VCaP (cell line): ENCODE measurements around the gene TOMM34.

Experiments used
- H3K27ac ChIP-seq: fragments of 450-650 bp; 2 replicates; pipeline ENCODE4 v1.5.1; 2017
- TF ChIP-seq, protein P1 (sequence below): fragments of 450-650 bp; conservative IDR thresholded peaks from 2 replicates; pipeline ENCODE4 v1.5.1; 2017; ENCODE audit warnings: mild to moderate bottlenecking, moderate library complexity

Gene TOMM34

DNA sequence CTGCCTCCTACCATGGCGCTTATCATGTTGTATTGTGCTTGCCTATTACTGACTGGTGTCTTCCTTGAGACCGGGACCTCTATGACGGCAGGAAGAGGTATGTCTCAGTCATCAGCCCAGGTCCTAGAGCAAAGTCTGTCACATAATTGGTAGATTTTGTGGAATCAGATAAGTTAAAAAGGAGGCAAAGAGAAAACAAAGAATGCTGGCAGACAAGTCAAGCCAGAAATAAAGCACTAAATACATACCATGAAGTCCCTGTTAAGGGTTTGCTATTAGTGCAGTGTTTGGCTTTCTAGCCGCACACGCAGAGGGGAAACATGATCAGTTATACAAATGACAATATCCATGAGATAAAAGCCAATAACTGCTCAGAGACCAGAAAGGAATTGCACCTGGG is 6.0 kb downstream of the TOMM34 start:
- H3K27ac ChIP-seq, result no peak overlapping the region
- TF ChIP-seq, protein P1, sequence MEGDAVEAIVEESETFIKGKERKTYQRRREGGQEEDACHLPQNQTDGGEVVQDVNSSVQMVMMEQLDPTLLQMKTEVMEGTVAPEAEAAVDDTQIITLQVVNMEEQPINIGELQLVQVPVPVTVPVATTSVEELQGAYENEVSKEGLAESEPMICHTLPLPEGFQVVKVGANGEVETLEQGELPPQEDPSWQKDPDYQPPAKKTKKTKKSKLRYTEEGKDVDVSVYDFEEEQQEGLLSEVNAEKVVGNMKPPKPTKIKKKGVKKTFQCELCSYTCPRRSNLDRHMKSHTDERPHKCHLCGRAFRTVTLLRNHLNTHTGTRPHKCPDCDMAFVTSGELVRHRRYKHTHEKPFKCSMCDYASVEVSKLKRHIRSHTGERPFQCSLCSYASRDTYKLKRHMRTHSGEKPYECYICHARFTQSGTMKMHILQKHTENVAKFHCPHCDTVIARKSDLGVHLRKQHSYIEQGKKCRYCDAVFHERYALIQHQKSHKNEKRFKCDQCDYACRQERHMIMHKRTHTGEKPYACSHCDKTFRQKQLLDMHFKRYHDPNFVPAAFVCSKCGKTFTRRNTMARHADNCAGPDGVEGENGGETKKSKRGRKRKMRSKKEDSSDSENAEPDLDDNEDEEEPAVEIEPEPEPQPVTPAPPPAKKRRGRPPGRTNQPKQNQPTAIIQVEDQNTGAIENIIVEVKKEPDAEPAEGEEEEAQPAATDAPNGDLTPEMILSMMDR, result no peak

DNA sequence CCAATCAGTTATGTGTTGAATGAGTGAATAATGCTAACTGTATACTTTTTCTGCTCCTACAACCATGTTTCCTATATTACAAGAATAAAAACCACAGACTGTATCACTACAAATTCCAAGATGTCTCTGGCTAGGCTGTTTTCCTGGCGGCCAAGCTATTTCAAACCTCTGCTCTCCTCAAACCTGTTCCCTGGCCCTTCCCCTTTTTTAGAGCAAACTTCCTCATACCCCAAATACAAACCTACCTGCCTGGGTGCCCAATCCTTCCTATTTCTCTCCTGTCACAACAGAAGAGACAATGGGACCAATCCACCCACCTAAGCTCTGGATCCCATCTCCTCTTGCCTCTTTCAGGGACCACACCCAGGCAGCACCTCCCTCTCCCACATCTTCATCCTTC is 7.5 kb downstream of the TOMM34 start:
- TF ChIP-seq, protein P1, result no peak
- no peak overlapping the region for H3K27ac ChIP-seq

DNA sequence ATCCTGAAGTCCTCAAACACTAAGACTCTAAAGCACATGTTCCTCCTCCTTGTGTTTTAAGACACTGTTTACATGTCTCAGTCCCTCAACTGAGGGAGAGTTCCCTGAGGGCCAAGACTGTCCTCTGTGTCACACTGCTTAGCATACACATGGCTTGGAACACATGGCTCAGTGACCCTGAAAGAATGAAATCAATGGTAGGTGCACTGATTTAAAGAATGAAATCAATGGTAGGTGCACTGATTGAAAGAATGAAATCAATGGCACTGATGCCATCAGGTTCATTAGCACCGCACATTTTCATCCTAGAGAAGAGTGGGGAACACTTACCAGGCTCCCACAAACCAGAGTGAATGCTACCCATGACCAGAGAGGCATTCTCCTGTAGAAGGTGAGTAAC is 9.8 kb downstream of the TOMM34 start:
- H3K27ac ChIP-seq, result no peak overlapping the region
- TF ChIP-seq, protein P1, result no peak

DNA sequence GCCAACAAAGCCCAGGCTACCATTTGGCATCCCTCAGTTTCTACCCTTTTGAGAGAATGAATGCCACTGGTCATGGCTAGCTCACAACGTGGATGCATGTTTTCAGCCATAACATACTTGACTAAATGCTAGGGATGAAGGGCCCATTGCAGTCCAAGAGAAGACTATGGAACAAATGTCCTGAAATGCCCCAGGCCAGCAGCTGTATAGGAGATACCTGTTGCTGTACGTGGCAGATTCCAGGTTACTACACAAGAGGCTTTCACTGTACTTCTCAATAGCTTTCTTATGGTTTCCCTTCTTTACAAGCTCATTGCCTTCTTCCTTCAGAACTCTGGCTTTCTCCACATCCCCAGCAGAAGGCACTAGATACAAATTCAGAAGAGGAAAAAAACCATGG is 11.7 kb downstream of the TOMM34 start:
- TF ChIP-seq, protein P1, result no peak
- no peak overlapping the region for H3K27ac ChIP-seq

DNA sequence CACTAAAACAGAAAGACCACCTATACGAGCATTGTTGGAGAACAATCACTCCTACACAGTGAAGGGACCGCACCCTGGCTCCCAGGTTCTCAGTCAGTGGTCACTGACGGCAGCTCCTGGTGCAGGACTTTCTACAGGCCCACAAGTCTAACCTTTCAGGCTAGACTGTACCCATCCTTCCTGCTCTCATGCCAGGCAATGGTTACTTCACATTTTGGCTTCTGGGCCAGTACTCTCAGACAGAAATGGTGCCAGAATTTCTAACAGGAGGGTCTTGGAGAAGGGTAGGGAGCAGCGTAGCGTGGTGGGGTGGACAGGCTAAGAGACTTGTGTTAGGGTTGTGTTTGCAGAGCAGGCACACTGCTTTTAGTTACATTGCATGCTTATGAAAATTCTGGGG is 12.1 kb downstream of the TOMM34 start:
- H3K27ac ChIP-seq, result no peak overlapping the region
- TF ChIP-seq, protein P1, result no peak

DNA sequence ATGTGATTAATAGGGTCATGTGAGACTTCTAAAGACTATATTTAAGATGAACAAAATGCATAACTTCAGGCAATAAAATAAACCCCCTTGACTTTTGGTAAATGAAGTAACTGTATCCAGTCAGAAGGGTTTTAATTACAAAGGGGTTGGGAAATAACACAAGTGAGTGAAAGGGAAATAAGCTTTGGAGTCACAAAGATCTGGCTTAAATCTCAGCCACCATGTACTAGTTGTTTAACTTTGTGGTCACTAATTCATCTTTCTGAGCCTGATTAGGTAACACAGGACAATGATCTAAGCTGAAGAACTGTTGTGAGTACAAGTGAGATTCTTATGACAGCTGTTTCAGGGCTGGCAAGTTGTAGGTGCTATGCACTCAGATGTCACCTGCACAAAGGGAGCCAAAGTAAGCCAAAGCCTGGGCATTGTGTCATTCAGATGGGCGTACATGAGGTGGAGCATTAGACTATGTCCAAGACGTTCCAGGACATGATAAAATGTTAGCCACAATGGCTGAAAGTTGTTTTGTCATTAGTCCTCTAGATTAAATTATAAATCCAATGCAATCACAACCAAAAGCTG is 13.8 kb downstream of the TOMM34 start:
- H3K27ac ChIP-seq, result no peak overlapping the region
- TF ChIP-seq, protein P1, result no peak

DNA sequence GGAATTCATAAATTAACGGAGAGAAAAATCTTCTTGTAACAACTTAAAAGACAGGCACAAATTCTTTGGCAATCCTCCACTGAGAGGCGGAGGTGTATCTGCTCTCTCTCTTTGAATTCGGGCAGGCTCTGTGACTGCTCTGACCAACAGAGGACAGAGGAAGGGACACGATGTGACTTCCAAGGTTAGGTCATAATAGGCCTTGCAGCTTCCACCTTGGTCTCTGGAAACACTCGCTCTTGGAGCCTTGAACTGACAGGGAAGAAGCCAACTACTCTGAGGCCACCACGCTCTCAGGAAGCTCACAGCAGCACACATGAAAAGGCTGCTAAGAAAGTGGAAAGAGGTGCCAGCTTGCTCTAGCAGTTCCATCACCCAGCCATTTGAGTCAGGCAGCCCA is 14.9 kb downstream of the TOMM34 start:
- TF ChIP-seq, protein P1, result no peak
- H3K27ac ChIP-seq, result no peak overlapping the region
